ENCODE measurements around the gene CEP55.

The CEP55 gene

DNA sequence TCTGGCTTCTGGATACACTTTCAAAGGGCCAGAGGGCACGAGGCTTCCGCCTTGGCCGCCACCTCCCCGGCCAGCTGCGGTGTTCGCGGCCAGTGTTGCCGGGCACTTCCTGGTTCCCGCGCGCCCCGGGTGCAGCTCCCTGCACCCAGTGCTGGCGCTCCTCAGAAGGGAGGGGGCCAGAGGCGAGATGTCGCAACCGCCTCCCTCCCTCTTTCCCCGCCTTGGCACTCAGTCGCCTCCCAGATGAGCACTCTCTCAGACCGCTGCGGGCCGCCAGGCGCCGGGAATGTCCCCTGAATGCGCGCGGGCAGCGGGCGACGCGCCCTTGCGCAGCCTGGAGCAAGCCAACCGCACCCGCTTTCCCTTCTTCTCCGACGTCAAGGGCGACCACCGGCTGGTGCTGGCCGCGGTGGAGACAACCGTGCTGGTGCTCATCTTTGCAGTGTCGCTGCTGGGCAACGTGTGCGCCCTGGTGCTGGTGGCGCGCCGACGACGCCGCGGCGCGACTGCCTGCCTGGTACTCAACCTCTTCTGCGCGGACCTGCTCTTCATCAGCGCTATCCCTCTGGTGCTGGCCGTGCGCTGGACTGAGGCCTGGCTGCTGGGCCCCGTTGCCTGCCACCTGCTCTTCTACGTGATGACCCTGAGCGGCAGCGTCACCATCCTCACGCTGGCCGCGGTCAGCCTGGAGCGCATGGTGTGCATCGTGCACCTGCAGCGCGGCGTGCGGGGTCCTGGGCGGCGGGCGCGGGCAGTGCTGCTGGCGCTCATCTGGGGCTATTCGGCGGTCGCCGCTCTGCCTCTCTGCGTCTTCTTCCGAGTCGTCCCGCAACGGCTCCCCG lies 70.2 kb downstream of the CEP55 start, which contains the start of gene FFAR4:
FFAR4 (plus strand) TSS at position 231 of the 842 bp plus-strand sequence; CDS start at position 287, 56 bp downstream.
- DNase-seq (ENCODE audit: low read depth in 2 of 2), result no peak

DNA sequence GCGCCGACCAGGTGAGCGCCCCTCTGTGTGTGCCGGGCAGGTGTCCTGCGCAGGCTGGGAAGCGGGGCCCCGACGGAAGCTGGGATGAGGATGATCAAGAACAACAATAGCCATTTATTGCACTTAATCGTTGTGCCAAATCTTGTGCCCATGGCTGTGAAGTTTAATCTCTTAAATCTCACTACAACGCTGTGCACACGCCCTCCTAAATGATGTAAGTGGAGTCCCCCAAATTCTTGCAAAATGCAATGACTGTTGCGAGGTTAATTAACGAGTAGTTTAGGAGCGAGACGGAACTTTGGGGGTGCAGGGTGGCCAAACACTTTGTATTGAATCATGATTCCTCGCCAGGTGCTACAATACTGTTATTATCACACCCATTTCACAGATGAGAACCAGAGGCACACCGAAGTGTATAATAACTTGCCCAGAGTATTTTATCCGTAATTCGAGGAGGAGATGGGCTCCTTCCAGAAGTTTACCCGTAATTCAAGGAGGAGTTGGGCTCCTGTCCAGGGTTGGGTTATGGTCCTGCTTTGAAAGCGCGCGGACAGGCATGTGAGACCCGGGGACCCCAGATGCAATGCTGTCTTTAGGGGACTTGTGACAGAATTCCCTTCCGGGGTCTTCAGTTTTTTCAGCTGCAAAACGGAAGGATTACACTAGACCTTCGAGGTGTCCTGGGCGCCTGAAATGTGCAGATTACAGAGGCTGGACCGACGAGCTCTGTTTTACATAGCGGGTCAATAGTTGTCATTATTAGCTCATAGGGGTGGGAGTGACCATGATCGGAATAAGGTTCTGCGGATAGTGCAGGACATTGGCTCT lies 71.1 kb downstream of the CEP55 start:
- DNase-seq (ENCODE audit: low read depth in 2 of 2), result no peak

- DNase-seq (ENCODE audit: low read depth in 2 of 2), result no peak
Measured at GRCh38 chr10:93568105-93568390, 71.6 kb downstream of the CEP55 start.

DNA sequence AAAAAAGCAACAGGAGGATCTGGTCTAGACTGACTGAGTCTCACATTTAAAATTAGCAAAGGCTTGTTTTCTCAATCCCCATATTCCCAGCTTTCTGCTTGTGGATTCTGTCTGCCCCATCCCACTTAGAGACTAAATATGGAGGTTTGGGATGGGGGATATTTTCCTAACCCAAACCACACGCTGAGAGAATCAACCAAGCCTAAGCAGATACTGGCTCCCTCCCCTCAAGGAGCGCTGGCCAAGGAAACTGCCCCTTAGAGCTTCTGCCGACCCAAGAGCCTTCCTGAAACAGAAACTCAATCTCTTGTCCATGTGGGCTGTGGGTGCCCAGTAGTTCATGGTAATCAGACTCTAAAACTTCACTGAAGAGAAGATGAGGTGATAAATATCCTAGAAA lies 74.0 kb downstream of the CEP55 start:
- no peak for DNase-seq (ENCODE audit: low read depth in 2 of 2)

GRCh38 chr10:93572606-93573005 lies 76.2 kb downstream of the CEP55 start:
- no peak for DNase-seq (ENCODE audit: low read depth in 2 of 2)

DNA sequence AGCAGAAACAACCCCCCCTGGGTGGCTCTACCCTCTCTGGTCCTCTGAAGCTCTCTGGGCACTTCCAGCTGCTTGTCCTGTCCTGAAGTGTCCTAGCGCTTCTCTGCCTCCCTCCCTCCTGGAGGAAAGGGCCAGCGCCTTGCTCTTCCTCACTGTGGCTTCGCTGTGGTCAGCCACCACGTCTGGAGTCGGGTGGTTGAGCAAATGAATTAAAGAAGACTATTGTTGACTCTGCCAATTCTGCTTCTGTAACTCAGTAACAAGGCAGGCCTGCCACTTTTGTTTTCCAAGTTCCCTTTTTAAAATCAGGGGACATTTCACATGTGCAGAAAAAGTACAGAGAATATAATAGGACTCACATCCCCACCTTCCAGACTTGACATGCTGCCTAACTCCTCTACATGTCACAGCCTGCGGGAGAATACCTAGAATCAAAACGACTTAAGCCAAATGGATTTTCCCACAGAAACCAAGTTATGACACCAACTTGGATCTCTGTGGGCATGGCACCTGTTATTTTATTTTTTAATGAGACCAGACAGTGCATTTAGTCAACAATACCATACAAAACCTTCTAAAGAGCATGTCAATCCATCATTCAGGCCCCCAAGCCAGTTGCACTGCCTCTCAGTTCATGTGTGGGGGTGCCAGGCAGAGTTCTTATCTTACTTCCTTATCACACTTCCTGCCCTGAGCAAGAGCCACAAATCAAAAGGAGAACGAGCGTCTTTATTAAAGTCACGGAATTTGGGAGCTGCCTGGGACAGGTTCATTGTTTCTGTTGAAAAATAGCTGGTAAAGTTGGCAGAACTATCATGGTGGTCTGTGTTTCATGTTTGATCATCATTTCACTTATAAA lies 76.9 kb downstream of the CEP55 start:
- no peak for DNase-seq (ENCODE audit: low read depth in 2 of 2)

DNA sequence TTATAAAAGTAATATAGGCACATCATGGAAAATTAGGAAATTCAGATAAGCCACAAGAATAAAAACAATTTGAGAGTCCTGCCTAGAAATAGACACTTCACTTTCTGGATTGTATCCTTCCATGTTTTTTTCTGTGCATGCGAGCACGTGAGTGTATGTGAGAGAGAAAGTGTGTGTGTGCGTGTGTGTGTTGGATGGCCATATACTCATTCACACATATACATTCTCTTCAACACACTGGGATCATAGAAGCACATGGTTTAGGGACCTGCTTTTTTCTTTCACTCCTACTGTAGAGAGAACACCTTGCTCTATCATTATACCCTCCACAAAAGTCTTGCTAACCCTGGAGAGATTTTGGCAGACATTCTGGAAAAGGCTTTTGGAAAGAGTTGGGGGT lies 77.5 kb downstream of the CEP55 start:
- DNase-seq (ENCODE audit: low read depth in 2 of 2), result no peak

DNA sequence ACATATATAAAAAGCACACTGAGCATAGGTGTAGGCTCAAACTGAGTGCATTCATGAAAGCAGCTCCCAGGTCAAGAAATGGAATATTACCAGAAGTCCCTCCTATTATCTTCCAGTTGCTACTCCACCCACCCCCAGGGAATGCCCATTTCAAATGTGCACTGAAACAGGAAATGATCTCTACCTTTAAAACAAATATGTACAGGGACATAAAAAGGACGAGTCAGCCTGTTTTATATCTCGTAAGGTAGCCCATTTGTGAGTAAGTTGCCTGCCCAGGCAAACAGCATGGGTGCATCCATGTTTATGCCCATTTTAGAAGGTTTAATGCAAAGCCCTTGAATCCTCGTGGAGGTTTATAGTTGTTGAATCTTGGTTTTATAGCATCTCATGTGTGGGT lies 80.5 kb downstream of the CEP55 start:
- no peak for DNase-seq (ENCODE audit: low read depth in 2 of 2)

DNA sequence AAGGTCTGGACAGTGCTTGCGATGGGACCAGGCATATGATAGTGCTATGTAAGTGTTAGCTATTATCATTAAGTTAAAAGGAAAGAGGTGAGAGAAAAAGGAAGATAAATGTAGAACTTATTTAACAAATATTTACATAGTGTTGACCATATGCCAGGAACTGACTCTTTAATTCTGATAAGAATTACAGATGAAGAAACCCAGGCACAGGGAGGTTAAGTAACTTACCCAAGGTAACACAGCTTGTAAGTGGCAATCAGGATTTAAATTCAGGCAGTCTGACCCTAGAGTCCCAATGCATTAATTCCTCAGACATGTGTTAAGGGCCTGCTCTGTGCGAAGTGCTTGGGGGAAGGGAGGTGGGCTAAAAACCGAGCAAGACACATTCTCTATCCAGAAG lies 81.2 kb downstream of the CEP55 start:
- no peak for DNase-seq (ENCODE audit: low read depth in 2 of 2)
